Inflammatory macrophage treated with lipopolysaccharide for 1 hour (primary cell): ENCODE results near the gene TANC1.

ENCODE experiments used
- DNase-seq, 2 donors: peaks; one replicate each; pipeline ENCODE4 v3.0.0-alpha.2; 2020 to 2022

TANC1 gene

DNA sequence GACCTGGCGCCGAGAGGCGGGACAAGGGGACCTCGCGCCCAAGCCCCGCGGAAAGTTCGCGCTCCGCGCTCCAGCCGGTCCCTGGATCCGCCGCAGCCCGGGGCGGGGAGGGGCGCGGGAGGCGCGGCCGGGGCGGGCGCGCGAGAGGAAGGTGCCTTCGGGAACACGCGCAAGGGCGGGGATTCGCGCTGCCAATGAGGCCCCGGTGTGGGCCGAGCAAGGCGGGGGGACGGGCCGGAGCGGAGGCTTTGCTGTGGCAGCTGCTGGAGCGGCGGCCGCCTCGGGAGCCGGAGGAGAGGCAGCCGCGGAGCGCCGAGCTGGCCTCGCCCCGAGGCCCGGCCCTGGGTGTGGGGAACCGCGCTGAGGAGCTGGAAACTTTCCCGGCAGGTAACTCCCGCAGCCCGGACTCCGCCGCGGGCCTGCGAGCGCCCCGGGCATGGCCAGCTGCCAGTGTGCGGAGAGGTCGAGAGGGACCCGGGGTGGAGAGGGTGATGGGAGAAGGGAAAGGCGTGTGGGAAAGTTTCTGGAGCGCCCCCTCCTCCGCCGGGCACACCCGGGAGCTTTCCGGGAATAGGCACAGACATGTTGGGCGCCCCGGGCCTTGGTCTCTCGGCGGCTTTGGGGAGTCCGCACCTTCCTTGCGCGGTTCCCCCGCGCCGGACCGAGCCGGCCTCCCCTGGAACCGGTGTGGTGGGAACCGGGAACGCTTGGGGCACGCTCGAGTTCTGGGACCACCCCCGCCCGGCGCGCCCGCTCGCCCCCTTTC is at the start of gene TANC1:
Gene TANC1 (plus strand): TSS at position 245 of the 766 bp plus-strand sequence. CDS start 97,271 bp downstream, outside the sequence.
- peak; percentile 77 for DNase-seq

DNA sequence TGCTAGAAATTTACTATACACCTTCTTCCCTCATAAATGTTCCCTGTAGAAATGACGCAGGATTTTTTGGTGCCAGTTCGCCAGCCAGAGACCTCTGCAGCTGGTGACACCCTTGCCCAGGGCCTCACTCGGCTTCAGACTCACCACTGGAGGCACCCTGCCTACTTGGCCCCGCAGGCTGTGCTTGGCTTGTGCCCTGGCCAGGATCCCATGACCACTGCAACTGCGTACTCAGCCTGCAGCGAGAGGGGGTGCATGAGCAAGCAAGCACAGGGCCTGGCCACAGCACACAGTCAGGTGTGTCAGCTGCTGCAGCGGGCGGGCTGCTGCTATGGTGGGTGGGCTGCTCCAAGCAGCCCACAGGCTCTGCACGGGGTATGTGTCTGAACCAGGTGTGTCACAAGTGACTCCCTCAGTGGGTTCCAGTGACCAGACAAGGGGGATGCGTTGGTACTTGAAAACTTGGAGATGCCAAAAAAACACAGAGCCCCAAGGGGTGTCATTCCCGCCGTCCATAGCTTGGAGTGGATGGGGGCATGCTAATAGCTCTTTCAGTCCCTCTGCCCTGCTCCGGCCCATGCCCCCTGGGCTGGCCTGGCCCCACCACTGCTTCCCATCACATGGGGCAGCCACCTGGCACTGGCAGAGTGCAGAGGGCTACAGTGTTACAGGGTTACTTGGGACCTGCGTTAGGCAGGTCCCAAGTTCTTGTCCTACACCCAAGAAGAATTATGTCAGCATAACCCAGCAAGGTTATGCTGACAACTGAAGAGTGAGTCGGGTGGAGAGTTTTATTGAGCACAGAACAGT is 46.6 kb upstream of the TANC1 start:
- DNase-seq = no peak

DNA sequence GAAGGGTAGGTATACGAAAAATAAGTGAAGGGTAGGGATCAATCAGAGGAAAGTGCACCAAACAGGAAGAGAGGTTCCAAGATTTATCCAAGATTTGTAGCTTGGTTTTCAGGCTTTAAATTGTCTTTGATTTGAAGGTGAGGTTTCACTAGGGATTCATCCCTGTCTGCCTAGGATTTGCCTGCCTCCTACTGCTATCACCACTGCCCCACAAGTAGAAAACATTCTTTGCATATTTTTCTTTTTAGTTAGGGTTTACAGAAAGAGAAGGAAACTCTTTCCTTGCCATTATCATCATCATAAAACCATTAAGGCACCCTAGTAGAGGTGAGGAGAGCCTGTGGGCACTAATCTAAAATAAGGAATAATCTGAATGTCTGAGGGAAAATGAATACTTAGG is 45.8 kb upstream of the TANC1 start:
- no peak for DNase-seq

DNA sequence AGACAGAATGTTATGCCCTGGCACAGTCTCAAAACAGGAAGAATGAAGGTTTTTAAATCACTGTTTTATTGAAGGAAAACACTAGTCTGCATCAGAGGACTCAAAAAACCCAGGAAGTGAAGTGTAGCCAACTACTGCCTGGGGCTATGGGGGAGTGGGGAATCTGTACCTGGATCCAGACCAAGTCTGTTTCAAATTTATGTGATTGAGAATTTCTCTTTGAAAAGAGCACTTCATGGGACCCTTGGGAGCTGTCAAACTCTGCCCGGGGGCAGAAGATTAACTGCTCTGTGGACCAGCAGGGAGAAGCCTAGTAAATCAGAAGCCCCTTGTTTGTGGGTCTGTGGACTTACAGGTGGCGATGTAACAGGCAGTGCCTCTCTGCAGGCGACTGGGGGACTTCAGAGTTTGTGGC is 45.3 kb upstream of the TANC1 start:
- no peak for DNase-seq

DNA sequence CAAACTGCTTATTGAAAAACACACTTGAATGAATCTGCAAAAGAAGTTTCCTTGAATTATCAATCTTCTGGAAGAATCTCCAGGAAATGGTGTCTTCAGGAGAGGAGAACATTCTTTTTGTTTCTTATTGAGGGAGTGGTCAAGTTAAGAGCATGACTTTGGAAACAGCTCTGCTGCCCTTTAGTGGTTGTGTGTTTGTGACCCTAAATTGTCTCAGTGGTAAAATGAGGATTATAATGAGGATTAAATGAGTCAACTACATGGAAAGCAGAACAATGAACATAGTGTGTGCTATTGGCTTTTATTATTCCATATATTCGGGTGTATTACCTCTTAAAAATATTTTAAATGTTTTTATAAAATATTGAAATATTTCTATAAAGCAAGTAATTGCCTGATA is 44.8 kb upstream of the TANC1 start:
- DNase-seq = no peak

DNA sequence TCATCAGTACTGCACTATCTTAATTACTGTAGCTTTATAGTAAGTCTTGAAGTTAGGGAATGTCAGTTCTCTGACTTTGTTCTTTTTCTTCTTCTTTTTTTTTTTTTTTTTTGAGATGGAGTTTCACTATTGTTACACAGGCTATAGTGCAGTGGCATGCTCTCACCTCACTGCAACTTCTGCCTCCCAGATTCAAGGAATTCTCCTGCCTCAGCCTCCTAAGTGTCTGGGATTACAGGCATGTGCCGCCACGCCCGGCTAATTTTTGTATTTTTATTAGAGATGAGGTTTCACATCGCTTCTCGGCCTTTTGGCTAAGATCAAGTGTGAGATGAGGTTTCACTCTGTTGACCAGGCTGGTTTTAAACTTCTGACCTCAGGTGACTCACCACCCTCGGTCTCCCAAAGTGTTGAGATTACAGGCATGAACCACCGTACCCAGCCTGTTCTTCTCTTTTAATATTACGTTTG is 41.9 kb upstream of the TANC1 start:
- no peak for DNase-seq

DNA sequence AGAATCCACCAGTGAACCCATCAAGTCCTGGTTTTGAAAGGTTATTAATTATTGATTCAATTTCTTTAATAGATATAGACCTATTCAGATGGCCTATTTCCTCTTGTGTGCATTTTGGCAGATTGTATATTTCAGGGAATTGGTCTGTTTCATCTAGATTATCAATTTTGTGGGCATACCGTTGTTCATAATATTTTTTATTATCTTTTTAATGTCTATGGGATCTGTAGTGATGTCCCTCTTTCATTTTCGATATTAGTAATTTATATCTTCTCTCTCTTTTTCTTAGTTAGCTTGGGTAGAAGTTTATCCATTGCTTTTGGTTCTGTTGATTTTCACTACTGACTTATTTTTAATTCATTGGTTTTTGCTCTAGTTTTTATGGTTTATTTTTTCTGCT is 39.9 kb upstream of the TANC1 start:
- no peak for DNase-seq

DNA sequence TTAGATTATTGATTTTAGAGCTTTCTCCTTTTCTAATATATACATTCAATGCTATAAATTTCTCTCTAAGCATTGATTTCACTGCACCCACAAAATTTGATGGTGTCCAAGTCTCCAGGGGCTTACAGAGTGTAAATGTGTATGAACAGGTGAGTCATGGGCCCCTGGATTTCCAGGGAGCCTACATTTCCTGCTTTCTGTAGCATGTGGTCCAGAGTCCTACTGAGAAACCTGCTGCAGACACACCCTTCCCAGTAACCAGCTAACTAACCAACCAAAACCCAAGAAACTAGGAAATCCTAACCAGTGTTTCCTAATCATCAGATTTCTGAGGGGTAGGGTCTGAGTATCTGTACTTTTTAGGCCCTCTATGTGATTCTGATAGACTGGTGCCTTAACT is 39.5 kb upstream of the TANC1 start:
- DNase-seq = no peak

DNA sequence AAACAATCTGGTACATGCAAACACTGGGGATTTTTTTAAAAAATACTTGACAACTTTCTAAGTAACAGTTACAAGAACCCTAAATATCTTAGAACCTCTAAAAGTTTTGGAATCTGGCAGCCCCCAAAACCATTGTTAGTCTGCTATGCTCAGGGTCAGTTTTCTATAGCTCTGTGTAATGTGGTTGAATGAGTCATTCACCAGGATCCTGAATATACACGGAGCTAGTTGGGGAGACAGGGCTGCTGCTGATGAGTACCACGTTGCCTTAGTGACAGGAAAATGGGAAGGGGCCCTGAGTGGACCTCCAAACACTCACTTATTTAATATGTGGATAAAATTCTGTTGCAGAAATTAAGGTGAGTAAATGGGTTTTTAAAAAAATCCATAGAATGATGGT is 36.9 kb upstream of the TANC1 start:
- no peak for DNase-seq

DNA sequence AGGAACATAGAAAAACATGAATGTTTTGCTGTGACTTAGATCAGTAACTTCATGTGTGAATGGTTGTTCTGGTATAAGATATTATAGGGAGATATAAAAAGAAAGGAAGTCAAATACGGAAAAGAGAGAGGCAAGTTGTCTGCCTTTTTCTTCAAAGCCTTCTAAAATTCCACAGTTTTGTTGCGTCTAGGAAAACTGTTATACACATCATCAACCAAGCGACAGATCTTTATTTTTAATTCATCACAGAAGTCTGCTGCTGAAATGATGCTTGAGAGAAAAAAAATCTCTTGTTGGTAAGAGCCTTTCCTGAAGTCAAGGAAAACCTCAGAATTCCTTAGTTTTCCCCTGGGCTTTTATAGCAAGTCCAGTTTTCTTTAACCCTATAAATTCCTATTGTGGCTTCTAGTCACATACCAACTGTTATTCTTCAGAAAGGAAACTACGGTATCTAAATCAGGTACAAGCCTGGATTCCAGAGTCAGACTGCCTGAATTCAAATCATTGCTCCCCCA is 36.3 kb upstream of the TANC1 start:
- no peak for DNase-seq

DNA sequence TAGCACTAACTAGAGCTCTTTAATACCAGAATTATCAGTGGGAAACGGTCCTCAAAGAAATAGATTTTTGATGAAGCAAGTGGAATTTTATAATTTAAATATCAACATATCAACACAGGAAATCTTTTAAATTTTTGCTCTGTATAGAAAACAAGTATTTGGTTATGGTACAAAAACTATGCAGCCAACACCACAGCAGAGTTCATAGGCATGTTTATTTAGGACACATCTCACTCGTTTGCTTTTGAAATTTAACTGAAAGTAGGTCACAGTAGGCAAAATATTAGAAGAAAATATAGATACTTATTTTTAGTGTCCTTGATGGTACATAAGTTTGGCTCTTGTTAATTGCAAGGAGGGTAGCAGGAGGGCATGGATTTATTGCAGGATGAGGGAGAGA is 34.3 kb upstream of the TANC1 start:
- DNase-seq = no peak

DNA sequence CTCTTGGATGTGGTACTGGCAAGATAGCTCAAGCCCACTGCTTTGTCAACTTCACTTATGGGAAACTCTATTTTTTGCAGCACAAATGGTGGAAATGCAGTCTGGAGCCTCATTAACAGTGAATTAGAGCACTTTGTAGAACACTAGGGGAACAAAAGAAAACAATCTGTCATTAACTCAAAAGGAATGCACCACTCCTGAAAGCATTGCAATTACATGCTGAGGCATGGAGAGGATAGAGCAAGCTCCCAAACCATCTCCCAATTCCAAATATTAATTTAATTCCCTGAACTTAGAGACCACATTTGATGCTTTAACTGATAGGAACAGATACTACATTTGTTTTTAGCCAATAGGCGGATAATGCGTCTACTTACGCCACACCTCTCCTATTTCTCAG is 32.8 kb upstream of the TANC1 start:
- no peak for DNase-seq

DNA sequence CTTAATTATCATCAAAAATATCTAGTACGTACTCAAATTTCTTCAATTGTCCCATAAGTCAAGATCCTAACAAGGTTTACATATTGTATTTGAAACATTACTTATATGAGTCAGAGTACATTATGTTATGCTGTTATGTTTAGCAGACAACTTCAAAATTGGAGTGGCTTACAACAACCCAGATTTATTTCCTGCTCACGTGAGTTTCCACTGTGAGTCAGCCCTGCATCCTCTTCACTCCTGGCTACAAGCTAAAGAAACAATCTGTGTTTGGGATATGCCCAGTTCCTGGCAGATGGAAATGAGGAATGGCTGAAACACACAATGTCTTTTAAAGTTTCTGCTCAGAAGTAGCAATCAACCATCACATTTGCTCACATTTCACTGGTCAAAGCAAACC is 31.5 kb upstream of the TANC1 start:
- no peak for DNase-seq

DNA sequence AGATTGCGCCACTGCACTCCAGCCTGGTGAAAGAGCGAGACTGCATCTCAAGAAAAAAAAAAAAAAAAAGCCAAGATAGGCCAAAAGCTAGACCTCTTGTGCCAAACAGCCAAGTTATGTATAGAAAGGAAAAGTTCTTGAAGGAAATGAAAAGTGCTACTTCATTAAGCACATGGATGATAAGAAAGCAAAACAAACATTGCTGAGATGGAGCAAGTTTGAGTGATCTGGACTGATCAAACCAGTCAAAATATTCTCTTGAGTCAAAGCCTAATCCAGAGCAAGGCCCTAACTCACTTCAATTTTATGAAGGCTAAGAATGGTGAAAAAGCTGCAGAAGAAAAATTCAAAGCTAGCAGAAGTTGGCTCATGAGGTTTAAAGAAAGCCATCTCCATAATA is 28.1 kb upstream of the TANC1 start:
- DNase-seq = no peak

DNA sequence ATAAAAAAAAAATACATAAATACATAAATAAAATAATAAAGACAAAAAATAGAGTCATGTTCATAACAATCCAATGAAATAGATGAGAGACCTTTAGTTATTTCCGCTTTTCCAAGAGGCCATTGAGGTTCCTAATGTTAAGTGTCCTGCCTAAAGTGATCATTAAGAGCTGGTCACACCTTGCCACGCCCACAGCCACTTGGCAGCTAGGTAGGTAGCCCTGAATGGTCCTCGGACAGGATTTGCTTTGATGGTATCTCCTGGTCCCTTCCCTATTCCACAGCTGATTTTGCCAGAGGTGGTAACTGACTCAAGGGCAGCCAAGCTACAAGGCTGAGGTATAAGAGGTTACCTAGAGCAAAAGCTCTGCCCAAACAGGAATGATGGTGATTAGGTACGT is 24.5 kb upstream of the TANC1 start:
- DNase-seq = no peak

DNA sequence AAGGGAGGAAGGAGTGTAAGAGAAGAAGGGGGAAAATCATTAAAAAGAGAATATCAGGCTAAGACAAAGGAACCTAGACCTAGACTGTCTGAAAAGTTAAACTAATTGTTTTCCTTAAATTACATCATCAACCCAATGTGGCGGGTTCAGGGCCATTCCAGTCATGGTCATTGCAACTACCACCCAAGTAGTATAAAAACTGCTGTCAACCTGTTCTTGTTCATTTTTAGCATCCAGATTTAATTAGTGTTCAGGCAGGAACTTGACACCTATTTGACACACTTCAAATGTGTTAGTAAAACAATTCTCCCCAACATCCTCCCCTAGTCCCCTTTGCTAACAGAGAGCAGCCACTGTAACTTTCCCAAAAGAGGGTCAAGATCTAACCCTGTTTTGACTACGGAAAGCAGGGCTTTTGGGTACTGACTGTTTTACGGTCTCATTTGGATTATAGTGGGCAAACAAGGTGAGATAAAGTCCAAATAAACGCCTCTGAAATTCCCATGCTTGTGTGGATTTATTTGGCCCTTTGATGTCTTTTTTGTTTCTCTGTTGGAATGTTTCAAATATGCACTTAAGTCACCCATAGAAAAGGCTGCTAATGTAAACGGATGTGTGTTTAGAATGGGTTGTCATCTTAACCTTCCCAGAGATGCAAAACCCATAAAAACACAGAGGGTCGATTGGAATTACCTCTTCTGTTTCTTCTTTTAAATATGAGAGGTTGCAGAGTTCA is 19.3 kb upstream of the TANC1 start:
- no peak for DNase-seq

DNA sequence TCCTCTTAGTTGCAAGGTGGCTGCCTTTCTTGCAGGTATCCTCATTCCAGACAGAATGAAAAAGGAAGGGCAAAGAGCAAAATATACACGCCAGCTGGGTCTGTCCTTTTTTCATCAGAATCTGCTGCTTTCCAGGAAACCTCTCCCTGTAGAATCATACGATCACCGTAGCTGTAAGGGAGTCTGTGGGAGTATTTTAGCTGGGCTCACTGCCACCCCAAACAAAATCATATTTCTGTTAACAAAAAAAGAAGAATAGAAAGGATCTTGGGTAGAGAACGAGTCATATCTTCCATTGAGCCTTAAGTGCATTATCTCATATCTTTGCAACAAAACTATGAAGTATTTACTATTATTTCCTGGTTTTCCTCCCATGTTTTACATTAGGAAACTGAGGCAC is 15.0 kb upstream of the TANC1 start:
- no peak for DNase-seq

DNA sequence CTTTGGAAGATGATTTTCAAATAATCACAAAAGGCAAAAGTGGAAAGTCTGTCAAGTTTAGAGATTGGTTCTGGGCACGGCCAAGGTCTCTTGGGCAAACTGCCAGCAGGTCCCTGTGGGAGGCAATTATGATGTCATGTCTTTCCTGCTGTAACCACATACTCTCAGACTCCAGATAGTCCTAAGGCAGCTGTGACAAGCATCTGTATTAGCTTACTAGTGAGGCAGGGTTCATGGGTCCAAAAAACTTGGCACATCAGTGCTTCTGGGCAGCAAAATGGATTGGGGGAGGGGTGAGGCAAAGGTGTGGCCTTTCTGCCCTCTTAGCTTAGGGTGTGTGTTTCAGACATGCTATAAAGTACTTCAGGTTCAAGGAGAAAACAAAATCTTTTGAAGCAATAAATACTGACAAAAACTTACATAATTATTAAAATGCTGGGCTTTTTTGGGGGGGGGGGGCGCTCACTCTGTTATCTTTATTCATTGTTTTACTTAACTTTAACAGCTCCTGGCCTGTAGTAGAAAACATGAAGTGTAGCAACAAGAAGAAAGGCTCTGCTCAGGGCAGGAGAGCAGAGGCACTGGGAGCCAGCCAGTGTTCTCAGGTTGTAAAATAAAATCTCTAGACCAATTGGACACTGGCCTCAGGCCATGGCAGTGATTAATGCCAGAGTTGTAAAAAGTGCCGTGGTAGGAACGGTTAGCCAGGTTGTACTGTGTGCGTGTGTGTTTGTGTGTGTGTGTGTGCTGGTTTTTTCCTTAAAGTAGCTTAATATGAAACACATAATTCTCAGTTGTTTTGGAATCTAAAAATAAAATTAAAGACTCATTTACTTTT is 14.3 kb upstream of the TANC1 start:
- peak; percentile 68 to 72 for DNase-seq

DNA sequence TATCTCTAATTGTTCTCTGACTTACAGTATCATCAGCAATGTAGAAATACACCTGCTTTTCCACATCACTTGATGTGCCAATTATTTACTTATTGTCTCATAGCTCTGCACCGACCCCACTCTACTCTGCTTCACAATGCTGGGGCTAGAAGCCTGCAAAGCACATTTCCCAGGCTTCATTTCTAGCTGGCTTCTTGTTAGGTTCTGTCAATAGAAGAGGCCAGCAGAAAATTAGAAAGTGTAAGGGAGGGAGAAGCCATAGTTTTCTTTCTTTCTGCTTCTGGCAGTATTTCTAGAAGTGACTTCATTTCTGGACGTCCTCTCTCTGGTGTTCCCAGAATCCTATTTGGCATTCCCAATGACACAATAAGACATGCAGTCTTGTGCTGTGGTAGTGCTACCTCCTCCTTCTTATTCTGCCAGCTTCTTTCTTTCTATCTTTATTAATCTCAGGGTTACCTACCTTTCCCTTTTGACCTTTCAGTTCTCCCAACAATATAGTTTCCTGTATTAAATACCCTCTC is 12.5 kb upstream of the TANC1 start:
- DNase-seq = no peak

DNA sequence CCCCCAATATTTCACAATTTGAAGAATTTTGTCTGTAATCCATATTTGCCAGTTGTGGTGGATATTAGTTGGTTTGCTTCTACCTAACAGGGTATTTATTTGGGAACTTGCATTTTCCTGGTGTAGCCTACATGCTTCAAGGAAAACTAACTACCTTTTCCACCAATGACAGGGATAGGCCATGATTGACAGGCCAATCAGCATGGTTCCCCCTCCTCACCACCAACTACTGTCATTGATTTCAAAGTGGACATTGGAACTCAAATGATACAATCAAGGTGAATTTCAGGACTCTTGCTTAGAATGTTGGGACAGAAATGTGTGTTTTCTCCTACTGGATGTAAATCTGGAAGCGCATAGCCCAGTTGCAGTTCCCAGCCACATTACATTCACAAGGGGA is 10.1 kb upstream of the TANC1 start:
- DNase-seq = no peak

DNA sequence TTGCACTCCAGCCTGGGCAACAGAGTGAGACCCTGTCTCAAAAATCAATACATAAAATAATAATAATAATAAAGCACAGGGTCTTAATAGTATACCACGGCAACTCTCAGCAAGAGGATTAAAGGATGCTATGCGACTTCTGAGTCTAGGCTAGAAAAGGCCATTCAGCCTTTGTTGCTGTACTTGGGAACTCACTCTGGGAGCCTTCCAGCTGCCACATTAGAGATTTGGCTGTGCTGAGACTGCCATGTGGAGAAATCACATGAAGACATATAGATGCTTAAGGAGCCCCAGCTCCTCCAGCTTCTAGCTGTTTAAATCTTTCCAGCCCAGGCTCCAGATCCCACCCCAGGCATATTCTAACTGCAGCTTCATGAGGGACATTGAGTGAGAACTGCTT is 8.2 kb upstream of the TANC1 start:
- DNase-seq = no peak

DNA sequence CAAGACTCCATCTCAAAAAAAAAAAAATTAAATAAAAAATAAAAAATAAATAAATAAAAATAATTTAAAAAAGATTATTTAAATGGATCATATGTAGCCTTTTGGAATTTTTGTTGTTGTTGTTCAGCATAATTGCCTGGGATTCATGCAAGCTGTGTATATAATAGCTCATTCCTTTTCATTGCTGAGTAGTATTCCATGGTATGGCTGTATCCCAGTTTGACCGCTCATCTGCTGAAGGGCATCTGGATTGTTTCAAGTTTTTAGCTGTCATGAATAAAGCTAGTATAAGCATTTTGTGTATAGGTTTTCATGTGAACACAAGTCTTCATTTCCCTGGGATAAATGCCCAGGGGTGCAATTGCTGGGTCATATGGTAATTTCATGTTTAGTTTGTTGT is 6.4 kb upstream of the TANC1 start:
- DNase-seq = no peak
